ENCODE data around the gene ZNF597.

The ZNF597 gene, protein sequence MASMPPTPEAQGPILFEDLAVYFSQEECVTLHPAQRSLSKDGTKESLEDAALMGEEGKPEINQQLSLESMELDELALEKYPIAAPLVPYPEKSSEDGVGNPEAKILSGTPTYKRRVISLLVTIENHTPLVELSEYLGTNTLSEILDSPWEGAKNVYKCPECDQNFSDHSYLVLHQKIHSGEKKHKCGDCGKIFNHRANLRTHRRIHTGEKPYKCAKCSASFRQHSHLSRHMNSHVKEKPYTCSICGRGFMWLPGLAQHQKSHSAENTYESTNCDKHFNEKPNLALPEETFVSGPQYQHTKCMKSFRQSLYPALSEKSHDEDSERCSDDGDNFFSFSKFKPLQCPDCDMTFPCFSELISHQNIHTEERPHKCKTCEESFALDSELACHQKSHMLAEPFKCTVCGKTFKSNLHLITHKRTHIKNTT

DNA sequence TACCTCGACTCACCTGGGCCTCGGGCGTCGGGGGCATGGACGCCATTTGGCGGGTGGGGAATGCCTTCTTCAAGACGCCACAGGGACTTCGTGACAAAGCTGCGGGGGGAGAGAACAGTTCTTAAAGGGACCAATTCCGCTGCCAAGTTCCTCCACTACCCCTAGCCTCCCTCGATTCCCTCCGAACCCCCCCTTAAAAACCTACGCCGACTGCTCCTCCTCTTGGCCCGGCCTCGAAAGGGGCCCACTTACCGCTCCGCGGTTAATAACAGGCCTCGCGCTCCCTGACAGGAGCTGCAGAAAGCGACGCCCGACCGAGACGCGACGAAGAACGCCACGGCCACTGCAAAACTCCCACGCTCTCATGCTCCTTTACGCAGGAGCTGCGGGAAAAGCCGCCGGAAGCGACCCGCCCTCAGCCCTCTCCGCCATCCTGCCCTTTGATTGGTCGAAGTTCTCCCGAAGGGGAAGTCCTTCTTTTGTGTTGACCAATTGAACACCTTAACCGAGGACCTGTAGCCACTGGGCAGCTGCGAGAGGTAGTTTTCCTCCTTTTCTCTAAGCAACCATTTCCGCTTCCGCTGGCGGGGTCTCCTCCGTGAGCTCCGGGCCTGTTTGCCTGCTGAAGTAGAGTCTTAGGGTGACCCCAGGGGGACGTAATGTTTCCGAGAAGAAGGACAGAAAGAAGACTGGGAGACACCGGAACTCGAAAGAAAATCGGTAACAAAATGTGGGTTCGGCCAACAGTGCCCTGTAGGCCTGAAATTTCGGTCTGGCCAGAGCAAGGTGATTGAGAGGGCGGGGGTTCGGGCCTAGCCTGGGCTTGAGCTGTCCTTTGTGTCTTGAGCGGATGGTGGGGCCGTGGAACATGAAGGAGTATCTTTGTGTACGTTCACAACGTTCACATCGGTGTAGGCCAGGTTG, at the start of gene ZNF597, which contains the start of gene NAA60:
Gene ZNF597 (minus strand): TSS at position 397 of the 924 bp plus-strand sequence. CDS start 351 bp downstream, at position 46.
Gene NAA60 (plus strand): TSS at position 573 of the 924 bp plus-strand sequence. CDS start 32,548 bp downstream, outside the sequence.
- peak; percentile 69 for TF ChIP-seq EGR1 (IDR thresholded peaks at IDR 0.05)
- no peak for TF ChIP-seq NFIC (IDR thresholded peaks at IDR 0.05)
- TF ChIP-seq, protein P1, sequence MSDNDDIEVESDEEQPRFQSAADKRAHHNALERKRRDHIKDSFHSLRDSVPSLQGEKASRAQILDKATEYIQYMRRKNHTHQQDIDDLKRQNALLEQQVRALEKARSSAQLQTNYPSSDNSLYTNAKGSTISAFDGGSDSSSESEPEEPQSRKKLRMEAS (IDR thresholded peaks at IDR 0.05): peak; percentile 61

DNA sequence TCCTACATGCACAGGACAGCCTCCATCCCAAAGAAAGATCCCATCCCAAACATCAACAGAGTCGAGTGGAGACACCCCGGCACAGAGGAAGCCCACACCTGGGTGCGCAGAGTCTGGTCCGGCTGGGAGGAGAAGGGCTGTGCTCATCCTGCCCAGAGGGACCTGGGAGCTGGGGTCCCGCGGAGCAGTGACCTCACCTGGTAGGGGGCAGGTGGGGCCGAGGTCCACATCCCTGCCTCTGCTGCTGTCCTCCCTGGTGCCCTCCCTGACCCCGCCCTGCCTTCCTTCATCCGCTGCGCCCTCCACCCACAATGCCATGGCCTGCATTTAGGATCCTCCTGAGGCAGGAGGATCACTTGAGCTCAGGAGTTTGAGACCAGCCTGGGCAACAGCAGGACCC, 49.1 kb upstream of the ZNF597 start:
- TF ChIP-seq RAD21 (IDR thresholded peaks at IDR 0.05; ENCODE audit: low read depth): no peak
- no peak for TF ChIP-seq TAF1 (IDR thresholded peaks at IDR 0.05; ENCODE audit: low read depth)
- no peak for TF ChIP-seq CREB1 (IDR thresholded peaks at IDR 0.05; ENCODE audit: low read depth)
- TF ChIP-seq TEAD4 (IDR thresholded peaks at IDR 0.05): no peak
- TF ChIP-seq FOXM1 (IDR thresholded peaks at IDR 0.05; ENCODE audit: borderline replicate concordance, low read depth): no peak
- TF ChIP-seq, protein P1 (IDR thresholded peaks at IDR 0.05): no peak
- TF ChIP-seq, protein P2, sequence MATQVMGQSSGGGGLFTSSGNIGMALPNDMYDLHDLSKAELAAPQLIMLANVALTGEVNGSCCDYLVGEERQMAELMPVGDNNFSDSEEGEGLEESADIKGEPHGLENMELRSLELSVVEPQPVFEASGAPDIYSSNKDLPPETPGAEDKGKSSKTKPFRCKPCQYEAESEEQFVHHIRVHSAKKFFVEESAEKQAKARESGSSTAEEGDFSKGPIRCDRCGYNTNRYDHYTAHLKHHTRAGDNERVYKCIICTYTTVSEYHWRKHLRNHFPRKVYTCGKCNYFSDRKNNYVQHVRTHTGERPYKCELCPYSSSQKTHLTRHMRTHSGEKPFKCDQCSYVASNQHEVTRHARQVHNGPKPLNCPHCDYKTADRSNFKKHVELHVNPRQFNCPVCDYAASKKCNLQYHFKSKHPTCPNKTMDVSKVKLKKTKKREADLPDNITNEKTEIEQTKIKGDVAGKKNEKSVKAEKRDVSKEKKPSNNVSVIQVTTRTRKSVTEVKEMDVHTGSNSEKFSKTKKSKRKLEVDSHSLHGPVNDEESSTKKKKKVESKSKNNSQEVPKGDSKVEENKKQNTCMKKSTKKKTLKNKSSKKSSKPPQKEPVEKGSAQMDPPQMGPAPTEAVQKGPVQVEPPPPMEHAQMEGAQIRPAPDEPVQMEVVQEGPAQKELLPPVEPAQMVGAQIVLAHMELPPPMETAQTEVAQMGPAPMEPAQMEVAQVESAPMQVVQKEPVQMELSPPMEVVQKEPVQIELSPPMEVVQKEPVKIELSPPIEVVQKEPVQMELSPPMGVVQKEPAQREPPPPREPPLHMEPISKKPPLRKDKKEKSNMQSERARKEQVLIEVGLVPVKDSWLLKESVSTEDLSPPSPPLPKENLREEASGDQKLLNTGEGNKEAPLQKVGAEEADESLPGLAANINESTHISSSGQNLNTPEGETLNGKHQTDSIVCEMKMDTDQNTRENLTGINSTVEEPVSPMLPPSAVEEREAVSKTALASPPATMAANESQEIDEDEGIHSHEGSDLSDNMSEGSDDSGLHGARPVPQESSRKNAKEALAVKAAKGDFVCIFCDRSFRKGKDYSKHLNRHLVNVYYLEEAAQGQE (IDR thresholded peaks at IDR 0.05; ENCODE audit: low read depth): no peak
- no peak for TF ChIP-seq TCF12 (IDR thresholded peaks at IDR 0.05; ENCODE audit: low read depth)
- no peak for TF ChIP-seq CEBPB (IDR thresholded peaks at IDR 0.05)
- TF ChIP-seq EGR1 (IDR thresholded peaks at IDR 0.05): no peak
- TF ChIP-seq EP300 (IDR thresholded peaks at IDR 0.05; ENCODE audit: borderline replicate concordance): no peak
- TF ChIP-seq YY1 (IDR thresholded peaks at IDR 0.05; ENCODE audit: low read depth): no peak
- TF ChIP-seq NFIC (IDR thresholded peaks at IDR 0.05): no peak
- TF ChIP-seq, protein P3, sequence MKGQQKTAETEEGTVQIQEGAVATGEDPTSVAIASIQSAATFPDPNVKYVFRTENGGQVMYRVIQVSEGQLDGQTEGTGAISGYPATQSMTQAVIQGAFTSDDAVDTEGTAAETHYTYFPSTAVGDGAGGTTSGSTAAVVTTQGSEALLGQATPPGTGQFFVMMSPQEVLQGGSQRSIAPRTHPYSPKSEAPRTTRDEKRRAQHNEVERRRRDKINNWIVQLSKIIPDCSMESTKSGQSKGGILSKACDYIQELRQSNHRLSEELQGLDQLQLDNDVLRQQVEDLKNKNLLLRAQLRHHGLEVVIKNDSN (IDR thresholded peaks at IDR 0.05): no peak
- no peak for TF ChIP-seq ZBTB7A (IDR thresholded peaks at IDR 0.05; ENCODE audit: low read depth)

DNA sequence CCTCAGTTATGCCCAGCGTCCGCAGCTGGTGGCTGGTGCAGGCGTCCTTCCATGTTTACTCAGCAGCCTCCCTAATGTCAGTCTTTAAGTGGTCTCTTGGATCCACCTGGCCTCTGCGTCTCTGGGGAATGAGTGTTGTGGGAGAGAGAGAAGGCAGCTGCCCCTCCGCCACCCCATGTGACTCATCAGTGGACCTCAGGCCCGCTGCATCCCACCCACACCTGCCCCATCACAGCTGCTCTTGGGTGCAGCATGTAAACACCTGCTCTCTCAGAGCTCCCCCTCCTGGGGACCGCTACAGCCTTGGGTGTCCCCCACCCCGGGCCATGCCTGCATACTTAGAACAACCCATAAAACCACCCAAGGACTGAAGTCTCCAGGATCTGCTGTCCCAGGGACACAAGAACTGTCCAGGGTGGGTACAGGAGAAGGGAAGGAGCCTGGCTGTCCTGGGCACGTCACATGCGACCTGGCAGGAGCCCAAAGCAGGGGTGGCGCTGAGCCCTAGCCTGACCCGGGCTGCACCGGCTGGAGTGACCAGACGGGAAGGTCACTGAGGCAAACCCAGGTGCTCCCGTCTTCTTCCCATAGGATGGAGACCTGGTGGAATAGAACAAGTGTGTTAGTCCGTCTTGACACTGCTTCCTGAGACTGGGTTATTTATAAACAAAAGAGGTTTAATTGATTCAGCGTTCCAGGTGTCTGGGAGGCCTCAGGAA, 47.8 kb upstream of the ZNF597 start:
- TF ChIP-seq CREB1 (IDR thresholded peaks at IDR 0.05; ENCODE audit: low read depth): no peak
- no peak for TF ChIP-seq TAF1 (IDR thresholded peaks at IDR 0.05; ENCODE audit: low read depth)
- no peak for TF ChIP-seq NFIC (IDR thresholded peaks at IDR 0.05)
- TF ChIP-seq, protein P2 (IDR thresholded peaks at IDR 0.05; ENCODE audit: low read depth): no peak
- no peak for TF ChIP-seq CEBPB (IDR thresholded peaks at IDR 0.05)
- TF ChIP-seq FOXM1 (IDR thresholded peaks at IDR 0.05; ENCODE audit: borderline replicate concordance, low read depth): no peak
- TF ChIP-seq, protein P3 (IDR thresholded peaks at IDR 0.05): no peak
- TF ChIP-seq YY1 (IDR thresholded peaks at IDR 0.05; ENCODE audit: low read depth): no peak
- no peak for TF ChIP-seq RAD21 (IDR thresholded peaks at IDR 0.05; ENCODE audit: low read depth)
- TF ChIP-seq ZBTB7A (IDR thresholded peaks at IDR 0.05; ENCODE audit: low read depth): no peak
- TF ChIP-seq EP300 (IDR thresholded peaks at IDR 0.05; ENCODE audit: borderline replicate concordance): no peak
- TF ChIP-seq, protein P1 (IDR thresholded peaks at IDR 0.05): no peak
- no peak for TF ChIP-seq EGR1 (IDR thresholded peaks at IDR 0.05)
- TF ChIP-seq TCF12 (IDR thresholded peaks at IDR 0.05; ENCODE audit: low read depth): no peak
- no peak for TF ChIP-seq TEAD4 (IDR thresholded peaks at IDR 0.05)

DNA sequence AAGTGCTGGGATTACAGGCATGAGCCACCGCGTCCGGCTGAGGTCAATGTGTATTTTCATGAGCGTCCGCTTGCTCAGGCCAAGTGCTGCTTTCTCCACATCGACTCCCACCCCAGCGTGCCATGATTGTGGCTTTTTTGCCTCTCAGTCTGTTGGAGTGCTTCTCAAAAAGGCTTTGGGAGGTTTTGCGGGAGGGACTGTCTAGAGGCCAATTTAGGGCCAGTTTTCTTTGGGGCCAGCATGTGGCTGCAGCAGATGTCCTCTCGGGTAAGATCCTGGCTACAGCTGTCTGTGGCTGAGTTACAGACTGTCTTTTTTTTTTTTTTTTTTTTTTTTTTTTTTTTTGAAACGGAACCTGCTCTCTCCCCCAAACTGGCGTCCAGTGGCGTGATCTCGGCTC, 45.5 kb upstream of the ZNF597 start:
- TF ChIP-seq, protein P3 (IDR thresholded peaks at IDR 0.05): no peak
- no peak for TF ChIP-seq RAD21 (IDR thresholded peaks at IDR 0.05; ENCODE audit: low read depth)
- no peak for TF ChIP-seq TEAD4 (IDR thresholded peaks at IDR 0.05)
- no peak for TF ChIP-seq NFIC (IDR thresholded peaks at IDR 0.05)
- no peak for TF ChIP-seq CREB1 (IDR thresholded peaks at IDR 0.05; ENCODE audit: low read depth)
- no peak for TF ChIP-seq TCF12 (IDR thresholded peaks at IDR 0.05; ENCODE audit: low read depth)
- TF ChIP-seq EGR1 (IDR thresholded peaks at IDR 0.05): no peak
- TF ChIP-seq FOXM1 (IDR thresholded peaks at IDR 0.05; ENCODE audit: borderline replicate concordance, low read depth): no peak
